GM19452 (cell line): ENCODE results near the gene ZBED1.
"Not testable (repeated sequence)": the region's sequence is repeated elsewhere in the genome, so short reads cannot be mapped to it uniquely, and the experiment has no call there.

ENCODE experiments used
- ATAC-seq: cut with Tn5 transposase; IDR thresholded peaks from one replicate; pipeline ENCODE4 v1.9.1; 2021; ENCODE audit not compliant: unreplicated experiment

Gene ZBED1

DNA sequence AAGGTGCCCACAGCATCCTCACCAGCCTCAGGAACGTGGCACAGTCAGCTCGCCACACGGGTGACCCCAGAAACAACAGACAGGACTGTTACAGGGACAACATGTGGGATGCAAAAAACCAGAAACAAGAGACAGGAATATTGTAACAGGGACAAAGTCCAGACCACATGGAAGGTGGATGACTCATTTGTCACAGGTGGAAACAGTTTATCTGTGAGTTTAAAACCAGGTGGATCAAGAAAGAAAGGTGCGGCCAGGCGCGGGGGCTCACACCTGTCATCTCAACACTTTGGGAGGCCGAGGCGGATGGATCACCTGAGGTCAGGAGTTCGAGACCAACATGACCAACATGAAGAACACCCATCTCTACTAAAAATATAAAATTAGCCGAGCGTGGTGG is 23.5 kb downstream of the ZBED1 start:
- not testable (repeated sequence) for ATAC-seq

DNA sequence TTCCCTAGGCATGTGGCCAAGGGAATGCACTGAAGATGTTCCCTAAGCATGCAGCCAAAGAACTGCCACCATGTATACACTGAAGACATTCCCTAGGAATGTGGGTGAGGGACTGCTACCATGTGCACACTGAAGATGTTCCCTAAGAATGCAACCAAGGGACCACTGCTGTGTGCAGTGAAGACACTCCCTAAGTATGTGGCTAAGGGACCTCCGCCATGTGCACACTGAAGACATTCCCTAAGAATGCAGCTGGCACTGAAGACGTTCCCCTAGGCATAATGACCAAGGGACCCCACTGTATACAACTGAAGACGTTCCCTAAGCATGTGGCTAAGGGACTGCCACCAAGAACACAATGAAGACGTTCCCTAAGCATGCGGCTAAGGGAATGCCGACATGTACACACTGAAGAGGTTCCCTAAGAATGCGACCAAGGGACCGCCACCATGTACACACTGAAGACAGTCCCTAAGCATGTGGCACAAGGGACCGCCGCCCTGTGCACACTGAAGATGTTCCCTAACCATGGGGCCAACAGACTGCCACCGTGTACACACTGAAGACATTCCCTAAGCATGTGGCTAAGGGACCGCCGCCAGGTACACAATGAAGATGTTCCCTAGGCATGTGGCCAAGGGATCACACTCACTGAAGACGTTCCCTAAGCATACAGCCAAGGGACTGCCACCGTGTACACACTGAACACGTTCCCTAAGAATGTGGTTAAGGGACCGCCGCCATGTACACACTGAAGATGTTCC is 25.6 kb downstream of the ZBED1 start:
- ATAC-seq = no peak

DNA sequence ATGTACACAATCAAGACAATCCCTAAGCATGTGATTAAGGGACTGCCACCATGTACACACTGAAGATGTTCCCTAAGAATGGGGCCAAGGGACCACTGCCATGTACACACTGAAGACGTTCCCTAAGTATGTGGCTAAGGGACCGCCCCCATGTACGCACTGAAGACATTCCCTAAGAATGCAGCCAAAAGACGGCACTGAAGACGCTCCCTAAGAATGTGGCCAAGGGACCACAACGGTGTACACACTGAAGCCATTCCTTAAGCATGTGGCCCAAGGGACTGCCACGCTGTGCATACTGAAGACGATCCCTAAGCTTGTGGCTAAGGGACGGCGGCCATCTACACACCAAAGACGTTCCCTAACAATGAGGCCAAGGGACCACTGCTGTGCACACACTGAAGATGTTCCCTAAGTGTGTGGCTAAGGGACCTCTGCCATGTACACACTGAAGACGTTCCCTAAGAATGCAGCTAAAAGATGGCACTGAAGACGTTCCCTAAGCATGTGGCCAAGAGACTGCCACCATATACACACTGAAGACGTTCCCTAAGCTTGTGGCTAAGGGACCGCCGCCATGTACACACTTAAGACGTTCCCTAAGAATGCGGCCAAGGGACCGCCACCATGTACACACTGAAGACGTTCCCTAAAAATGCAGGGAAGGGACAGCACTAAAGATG is 26.4 kb downstream of the ZBED1 start:
- no peak for ATAC-seq

DNA sequence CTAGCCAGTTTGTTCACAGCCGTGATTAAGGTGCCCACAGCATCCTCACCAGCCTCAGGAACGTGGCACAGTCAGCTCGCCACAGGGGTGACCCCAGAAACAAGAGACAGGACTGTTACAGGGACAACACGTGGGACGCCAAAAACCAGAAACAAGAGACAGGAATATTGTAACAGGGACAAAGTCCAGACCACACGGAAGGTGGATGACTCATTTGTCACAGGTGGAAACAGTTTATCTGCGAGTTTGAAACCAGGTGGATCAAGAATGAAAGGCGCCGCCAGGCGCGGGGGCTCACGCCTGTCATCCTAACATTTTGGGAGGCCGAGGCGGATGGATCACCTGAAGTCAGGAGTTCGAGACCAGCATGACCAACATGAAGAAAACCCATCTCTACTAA is 27.7 kb downstream of the ZBED1 start:
- ATAC-seq = not testable (repeated sequence)

DNA sequence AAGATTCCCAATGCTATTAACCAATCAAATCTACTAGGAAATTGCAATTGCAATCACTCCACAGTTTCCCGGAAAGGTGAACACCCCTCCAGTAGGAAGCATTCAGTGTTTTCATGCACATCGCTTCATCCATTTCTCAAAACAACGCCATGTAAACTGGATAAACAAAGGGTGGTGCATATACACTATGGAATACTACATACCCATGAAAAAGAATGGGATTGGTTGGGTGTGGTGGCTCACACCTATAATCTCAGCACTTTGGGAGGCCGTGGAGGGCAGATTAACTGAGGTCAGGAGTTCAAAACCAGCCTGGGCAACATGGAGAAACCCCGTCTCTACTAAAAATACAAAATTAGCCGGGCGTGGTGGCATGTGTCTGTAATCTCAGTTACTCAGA is 29.1 kb downstream of the ZBED1 start:
- no peak for ATAC-seq

DNA sequence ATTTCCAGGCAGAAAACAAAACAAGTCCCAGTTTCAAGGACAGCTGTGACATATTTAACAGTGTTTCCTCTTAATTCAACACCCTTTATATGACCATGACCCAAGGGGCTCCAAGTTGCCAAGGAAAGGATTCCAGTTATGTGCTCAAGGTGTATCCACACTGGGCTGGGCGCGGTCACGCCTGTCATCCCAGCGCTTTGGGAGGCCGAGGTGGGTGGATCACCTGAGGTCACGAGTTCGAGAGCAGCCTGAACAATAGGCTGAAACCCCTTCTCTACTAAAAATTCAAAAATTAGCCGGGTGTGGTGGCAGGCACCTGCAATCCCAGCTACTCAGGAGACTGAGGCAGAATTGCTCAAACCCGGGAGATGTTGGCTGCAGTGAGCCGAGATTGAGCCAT is 29.6 kb downstream of the ZBED1 start:
- ATAC-seq = not testable (repeated sequence)

DNA sequence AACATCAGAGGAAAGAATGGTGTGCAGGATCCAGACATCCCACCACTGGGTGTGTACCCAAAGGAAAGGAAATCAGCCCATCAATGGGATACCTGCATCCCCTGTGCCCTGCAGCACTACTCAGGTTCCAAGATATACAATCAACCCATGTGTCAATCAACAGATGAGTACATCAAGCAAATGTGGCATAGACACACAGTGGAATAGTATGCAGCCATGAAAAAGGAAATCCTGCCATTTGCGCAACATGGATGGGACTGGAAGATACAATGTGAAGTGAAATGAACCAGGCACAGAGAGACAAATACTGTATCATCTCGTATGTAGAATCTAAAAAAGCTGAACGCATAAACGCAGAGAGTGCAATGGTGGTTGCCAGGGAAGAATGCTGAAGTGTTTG is 30.9 kb downstream of the ZBED1 start:
- ATAC-seq = not testable (repeated sequence)

DNA sequence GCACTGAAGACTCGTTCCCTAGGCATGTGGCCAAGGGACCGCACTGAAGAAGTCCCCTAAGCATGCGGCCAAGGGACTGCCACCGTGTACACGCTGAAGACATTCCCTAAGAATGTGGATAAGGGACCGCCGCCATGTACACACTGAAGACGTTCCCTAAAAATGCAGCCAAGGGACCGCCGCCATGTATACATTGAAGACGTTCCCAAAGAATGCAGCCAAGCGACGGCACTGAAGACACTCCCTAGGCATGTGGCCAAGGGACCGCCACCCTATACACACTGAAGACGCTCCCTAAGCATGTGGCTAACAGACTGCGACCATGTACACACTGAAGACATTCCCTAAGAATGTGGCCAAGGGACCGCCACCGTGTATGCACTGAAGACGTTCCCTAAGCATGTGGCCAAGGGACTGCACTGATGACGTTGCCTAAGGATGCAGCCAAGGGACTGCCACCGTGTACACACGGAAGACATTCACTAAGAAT is 31.5 kb downstream of the ZBED1 start:
- no peak for ATAC-seq

DNA sequence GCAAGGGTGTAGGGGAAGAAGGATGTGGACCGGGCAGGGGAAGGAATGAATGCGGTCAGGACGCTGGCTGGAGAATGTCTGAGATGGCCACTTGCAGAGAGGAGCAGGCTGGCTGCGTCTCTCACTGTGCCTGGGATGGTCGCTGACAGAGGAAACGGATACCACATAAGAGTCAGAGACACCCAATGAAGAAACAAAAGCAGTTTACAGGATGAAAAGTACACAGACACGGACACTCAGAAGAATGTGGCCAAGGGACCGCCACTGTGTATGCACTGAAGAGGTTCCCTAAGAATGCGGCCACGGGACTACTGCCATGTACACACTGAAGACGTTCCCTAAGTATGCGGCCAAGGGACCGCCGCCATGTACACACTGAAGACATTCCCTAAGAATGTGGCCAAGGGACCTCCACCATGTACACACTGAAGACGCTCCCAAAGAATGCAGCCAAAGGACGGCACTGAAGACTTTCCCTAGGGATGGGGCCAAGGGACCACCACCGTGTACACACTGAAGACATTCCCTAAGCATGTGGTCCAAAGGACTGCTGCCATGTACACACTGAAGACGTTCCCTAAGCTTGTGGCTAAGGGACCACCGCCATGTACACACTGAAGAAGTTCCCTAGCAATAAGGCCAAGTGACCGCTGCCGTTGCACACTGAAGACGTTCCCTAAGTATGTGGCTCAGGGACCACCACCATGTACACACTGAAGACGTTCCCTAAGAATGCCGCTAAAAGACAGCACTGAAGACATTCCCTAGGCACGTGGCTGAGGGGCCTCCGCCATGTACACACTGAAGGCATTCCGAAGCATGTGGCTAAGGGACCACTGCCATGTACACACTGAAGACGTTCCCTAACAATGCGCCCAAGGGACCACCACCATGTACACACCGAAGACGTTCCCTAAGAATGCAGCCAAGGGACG is 32.2 kb downstream of the ZBED1 start:
- no peak for ATAC-seq

DNA sequence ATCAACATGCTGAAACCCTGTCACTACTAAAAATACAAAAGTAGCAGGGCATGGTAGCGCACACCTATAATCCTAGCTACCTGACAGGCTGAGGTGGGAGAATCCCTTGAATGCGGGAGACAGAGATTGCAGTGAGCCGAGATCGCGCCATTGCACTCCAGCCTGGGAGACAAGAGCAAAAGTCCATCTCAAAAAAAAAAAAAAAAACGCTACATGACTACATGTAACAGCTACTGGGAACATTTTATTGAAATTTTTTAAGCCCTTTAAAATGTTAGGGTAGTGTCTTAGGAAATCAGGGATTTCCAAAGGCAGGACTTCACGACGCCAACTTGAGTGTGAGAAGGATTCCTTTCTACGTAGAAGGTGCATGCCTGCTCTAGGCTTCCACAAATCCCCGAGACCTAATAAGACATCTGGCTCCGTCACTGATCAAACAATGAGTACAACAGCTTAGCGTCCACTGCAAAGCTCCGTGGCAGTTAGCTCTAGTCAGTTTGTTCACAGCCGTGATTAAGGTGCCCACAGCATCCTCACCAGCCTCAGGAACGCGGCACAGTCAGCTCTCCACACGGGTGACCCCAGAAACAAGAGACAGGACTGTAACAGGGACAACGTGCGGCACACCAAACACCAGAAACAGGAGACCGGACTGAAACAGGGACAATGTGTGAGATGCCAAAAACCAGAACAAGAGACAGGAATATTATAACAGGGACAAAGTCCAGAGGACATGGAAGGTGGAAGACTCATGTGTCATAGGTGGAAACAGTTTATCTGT is 33.7 kb downstream of the ZBED1 start:
- no peak for ATAC-seq

DNA sequence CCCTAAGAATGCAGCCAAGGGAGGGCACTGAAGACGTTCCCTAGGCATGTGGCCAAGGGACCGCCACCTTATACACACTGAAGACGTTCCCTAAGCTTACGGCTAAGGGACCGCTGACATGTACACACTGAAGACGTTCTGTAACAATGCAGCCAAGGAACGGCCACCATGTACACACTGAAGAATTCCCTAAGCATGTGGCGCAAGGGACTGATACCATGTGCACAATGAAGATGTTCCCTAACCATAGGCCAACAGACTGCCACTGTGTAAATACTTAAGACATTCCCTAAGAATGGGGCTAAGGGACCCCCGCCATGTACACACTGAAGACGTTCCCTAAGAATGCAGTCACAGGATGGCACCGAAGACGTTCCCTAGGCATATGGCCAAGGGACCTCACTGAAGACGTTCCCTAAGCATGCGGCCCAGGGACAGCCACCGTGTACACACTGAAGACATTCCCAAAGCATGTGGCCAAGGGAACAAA is 36.1 kb downstream of the ZBED1 start:
- no peak for ATAC-seq

DNA sequence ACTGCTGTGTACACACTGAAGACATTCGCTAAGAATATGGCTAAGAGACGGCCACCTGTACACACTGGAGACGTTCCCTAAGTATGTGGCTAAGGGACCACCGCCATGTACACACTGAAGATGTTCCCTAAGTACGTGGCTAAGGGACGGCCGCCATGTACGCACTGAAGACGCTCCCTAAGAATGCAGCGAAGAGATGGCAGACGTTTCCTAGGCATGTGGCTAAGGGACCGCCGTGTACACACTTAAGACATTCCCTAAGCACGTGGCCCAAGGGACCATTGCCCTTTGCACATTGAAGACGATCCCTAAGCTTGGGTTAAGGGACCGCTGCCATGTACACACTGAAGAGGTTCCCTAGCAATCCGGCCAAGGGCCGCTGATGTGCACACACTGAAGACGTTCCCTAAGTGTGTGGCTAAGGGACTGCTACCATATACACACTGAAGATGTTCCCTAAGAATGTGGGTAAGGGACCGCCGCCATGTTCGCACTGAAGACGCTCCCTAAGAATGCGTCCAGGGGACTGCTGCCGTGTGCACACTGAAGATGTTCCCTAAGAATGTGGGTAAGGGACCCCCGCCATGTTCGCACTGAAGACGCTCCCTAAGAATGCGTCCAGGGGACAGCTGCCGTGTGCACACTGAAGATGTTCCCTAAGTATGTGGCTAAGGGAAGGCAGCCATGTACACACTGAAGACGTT is 36.7 kb downstream of the ZBED1 start:
- no peak for ATAC-seq

DNA sequence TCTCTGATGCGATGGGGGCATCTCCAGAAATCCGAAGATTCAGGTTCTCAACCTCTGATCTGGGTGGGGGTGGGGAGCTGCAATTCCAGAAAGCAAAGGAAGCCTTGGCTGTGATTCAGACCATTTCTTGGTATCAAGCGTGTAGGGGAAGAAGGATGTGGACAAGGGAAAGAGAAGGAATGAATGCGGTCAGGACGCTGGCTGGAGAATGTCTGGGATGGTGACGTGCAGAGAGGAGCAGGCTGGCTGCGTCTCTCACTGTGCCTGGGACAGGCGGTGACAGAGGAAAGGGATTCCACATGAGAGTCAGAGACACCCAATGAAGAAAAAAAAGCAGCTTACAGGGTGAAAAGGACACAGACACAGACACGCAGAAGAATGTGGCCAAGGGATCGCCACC is 37.3 kb downstream of the ZBED1 start:
- not testable (repeated sequence) for ATAC-seq

DNA sequence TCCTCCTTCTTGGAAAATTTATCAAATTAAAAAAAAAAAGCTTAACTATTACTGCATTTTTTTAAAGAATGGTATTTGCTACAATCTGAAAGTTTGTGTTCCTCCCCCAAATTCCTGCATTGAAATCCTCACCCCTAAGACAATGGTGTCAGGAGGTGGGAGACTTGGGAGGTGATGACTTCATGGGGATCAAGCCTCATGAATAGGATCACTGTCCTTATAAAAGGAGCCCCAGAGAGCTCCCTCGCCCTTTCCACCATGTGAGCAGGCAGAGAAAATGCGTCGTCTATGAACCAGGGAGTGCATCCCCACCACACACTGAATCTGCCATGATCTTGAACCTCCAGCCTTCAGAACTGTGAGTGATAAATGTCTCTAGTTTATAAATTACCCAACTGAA is 38.0 kb downstream of the ZBED1 start:
- no peak for ATAC-seq

DNA sequence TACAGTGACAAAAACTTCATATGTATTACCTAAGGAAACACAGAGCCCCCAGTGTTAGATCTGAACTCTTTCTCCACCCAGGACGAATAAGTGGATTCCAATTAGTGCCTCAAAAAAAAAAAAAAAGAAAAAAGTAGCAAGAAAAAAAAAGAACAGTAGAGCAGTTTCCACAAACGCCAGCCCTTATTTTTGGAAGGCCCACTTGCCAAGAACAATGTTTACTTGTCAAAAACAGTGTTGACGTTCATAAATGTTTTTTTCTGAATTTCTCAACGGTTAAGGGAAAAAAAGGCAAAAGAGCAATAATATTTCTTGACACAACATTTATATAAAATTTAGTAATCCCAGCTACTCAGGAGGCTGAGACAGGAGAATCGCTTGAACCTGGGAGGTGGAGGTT is 38.7 kb downstream of the ZBED1 start:
- ATAC-seq = no peak

DNA sequence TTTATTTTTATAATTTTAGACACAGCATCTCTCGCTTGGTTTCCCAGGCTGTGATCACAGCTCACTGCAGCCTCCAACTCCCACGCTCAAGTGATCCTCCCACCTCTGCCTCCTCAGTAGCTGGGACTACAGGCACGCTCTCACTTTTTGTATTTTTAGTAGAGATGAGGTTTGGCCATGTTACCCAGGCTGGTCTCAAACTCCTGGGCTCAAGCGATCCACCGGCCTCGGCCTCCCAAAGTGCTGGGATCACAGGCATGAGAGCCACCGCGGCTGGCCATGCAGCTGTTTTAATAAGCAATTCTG is 39.1 kb downstream of the ZBED1 start:
- ATAC-seq = no peak

DNA sequence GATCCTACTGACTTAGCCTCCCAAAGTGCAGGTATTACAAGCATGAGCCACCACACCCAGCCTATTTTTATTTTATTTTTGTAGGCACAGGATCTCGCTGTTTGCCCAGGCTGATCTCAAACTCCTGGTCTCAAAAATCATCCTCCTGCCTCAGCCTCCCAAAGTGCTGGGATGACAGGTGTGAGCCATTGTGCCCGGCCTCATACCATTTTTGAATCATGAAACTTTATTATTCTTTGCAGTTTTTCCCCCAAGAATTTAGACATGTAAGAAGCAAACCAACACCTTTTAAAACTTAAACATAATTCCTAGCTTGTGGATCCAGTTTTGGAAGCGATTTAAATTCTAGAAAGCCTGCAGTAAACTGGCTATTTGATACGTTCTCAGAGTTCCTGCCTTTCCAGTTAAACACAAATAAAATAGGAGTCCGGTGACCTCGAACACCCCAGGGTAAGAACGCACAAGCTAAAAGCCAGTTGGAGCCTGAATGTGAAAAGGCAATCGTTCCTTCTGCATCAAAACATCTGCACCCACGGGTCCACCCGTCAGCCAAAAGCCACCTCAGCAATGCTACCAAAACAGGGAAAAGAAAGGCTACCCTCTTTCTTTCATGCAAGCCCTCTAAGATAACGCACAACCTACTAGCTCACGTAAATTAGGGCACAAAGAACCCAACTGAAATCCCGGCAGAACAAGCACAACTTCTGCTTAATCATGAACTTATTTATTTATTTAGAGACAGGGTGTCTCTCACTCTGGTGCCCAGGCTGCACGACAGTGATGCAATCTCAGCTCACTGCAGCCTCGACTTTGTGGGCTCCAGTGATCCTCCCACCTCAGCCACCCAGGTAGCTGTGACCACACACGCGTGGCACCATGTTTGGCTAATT is 39.7 kb downstream of the ZBED1 start:
- not testable (repeated sequence) for ATAC-seq

DNA sequence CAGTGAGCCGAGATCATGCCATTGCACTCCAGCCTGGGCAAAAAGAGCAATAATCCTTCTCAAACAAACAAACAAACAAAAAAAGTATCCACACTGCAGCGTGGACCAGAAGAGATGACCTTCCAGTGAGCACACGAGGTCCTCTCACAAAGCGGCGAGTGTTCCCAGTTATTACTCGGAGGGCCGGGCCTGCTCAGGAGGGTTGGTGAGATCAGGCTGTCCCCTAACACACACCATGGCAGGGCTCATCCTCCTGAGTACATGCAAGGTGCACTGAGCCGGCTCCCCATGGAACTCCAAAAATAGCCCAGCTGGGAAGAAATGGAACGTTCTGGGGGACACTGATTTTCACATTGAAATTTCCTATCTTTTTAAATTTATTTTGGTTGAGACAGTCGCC is 40.7 kb downstream of the ZBED1 start:
- ATAC-seq = not testable (repeated sequence)

DNA sequence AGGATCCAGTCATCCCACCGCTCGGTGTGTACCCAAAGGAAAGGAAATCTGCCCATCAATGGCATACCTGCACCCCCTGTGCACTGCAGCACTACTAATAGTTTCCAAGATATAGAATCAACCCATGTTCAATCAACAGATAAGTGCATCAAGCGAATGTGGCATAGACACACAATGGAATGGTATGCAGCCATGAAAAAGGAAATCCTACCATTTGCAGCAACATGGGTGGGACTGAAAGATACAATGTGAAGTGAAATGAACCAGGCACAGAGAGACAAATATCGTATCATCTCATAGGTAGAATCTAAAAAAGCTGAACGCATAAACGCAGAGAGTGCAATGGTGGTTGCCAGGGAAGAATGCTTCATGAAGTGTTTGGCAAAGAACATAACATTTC is 42.5 kb downstream of the ZBED1 start:
- ATAC-seq = no peak
